Gastrocnemius medialis (tissue), 4 donors: ENCODE results near the gene DNASE1L3.

ENCODE experiments used
- CTCF ChIP-seq, 5 experiments: fragments of 450-650 bp in 3 of 5; fragments of 200-600 bp in 2 of 5; sonication (generic) in 2 of 5; IDR thresholded peaks in 4 of 5; conservative IDR thresholded peaks in 1 of 5; 1 replicate in 4 of 5; 2 replicates in 1 of 5; pipeline ENCODE4 v1.5.1; 2016 to 2019; ENCODE audit warnings: antibody characterized with exemption in 5 of 5, mild to moderate bottlenecking in 3 of 5, moderate library complexity in 3 of 5
- POLR2A ChIP-seq, 2 donors: fragments of 450-650 bp; IDR thresholded peaks; one replicate each; pipeline ENCODE4 v1.6.1; 2017; ENCODE audit warnings: antibody characterized with exemption in 2 of 2, mild to moderate bottlenecking in 2 of 2, moderate library complexity in 2 of 2

DNA sequence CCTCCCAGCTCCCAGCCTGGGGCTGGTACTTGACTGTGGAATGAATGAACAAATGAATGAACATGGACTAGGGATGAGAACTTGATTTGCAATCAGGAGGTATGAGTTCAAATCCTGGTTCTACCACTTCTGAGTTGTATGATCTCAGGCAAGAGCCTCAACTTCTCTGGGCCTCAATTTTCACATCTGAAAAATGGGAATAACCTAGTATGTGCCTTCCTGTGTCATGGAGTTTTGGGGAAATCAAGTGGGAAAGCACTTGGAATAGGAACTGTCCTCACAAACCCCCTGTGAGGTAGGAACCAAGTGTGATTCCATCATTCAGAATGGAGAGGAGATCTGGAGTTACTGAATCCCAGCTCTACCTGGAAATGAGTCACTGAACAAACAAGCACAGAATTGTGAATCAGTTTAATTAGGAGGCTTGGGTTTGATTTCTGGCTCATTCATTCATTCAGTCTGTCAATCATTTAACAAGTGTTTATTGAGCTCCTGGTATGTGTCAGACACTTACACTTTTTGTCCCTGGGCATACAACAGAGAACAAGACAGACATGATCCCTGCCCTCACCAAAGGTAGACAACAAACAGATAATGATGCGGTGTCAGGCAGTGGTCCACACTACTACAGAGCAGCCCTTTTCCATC is 29.7 kb downstream of the DNASE1L3 start:
- TF ChIP-seq CTCF (IDR thresholded peaks at IDR 0.05 in 4 of 5, conservative IDR thresholded peaks at IDR 0.05 in 1 of 5) (no peak), POLR2A (IDR thresholded peaks at IDR 0.05) (no peak)
